Measurements from ENCODE around the gene MVB12B.
A peak's percentile ranks its signal among the peaks of the same experiment; 100 is the strongest.

The MVB12B gene

DNA sequence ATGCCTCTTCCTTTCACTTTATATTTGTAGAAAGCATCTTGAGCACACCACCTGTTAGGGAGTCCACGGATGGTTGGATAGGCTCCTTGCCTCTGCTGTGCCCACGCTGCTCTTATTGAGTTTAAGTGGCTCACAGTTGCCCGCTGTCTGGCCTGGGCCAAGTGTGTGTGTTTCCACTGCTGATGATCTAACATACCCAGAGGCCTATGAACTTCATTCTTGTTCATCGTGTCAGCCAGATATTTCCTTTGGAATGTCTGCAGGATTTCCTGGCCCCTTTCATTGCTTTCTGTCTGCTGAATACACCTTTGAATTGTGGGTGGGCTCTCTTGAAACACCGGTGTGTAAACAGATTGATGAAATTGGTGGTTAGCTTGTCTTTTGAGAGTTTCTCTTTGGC lies 46.6 kb downstream of the MVB12B start:
- Histone ChIP-seq H2AFZ (ENCODE audit: low read depth, low read length) (no peak overlapping the region), H3K36me3 (replicated peaks; ENCODE audit: low read depth, low read length) (no peaks in the 10 kb centered on the region), H3K9ac (ENCODE audit: low read length) (no peak overlapping the region), H3K4me3 (ENCODE audit: low read length) (peak overlapping the region; percentile 39), H3K4me1 (ENCODE audit: low read length) (peaks cover 19% of the 10 kb centered on the region), H3K27me3 (ENCODE audit: low read depth, low read length) (peaks cover 41% of the 10 kb centered on the region), H3K4me2 (ENCODE audit: low read length) (peak overlapping the region; percentile 68), H3K9me3 (ENCODE audit: insufficient read depth, low read length) (no peaks in the 10 kb centered on the region), H3K79me2 (ENCODE audit: low read length) (no peaks in the 10 kb centered on the region), H3K27ac (ENCODE audit: low read length) (no peak overlapping the region), H4K20me1 (ENCODE audit: insufficient read depth, low read length) (peaks cover 14% of the 10 kb centered on the region; the same call in 1 of the 2 replicates)
- TF ChIP-seq EZH2phosphoT487 (IDR thresholded peaks at IDR 0.05; ENCODE audit: low read depth), result no peak
- TF ChIP-seq, protein P1, sequence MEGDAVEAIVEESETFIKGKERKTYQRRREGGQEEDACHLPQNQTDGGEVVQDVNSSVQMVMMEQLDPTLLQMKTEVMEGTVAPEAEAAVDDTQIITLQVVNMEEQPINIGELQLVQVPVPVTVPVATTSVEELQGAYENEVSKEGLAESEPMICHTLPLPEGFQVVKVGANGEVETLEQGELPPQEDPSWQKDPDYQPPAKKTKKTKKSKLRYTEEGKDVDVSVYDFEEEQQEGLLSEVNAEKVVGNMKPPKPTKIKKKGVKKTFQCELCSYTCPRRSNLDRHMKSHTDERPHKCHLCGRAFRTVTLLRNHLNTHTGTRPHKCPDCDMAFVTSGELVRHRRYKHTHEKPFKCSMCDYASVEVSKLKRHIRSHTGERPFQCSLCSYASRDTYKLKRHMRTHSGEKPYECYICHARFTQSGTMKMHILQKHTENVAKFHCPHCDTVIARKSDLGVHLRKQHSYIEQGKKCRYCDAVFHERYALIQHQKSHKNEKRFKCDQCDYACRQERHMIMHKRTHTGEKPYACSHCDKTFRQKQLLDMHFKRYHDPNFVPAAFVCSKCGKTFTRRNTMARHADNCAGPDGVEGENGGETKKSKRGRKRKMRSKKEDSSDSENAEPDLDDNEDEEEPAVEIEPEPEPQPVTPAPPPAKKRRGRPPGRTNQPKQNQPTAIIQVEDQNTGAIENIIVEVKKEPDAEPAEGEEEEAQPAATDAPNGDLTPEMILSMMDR (IDR thresholded peaks at IDR 0.05; ENCODE audit: low read depth, low read length), result no peak

DNA sequence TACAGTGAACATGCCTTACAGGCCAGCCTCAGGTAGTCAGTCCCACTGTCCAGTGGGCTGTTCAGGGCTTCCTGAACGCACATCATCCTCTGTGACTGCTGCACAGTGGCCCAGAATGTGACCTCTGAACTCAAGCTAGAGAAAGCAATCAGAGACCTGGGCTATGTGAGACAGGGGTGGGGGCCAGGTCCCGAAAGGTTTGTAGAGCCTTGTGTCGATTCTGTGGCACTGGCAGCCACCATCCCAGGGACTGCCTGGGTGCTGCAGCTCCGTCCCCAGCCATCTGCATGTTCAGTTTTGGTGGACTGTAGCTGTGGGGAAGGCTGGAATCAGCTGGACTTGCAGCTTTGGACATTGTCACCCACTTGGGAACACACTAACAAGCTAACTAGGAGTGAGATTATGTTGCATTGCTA lies 47.7 kb downstream of the MVB12B start:
- peaks cover 14% of the 10 kb centered on the region; the same call in 1 of the 2 replicates for H4K20me1 ChIP-seq (ENCODE audit: insufficient read depth, low read length)

DNA sequence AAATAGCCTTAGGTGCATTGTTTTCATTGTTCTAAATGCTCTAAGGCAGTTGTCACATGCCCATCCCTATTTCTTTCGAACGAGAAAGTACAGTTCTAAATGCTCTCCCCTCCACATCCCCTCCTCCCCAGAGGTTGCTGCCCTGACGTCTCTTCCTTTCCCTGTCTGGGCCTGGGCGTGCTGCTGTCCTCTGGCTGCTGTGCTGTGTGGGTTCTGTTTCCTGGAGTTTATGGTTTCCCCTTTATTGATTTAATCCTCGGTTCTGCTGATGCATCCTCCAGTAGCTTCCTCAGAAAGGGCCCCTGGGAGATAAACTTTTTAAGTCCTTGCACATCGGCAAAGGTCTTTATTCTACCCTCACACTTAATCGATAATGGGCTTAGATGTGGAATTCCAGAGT lies 48.8 kb downstream of the MVB12B start:
- H3K4me2 ChIP-seq (ENCODE audit: low read length), result no peak overlapping the region
- H3K27ac ChIP-seq (ENCODE audit: low read length), result no peak overlapping the region

More for the DNA sequence above, 47.7 kb downstream of the MVB12B start:
- Histone ChIP-seq H3K27me3 (ENCODE audit: low read depth, low read length) (peaks cover 44% of the 10 kb centered on the region), H2AFZ (ENCODE audit: low read depth, low read length) (no peak overlapping the region), H3K9ac (ENCODE audit: low read length) (no peak overlapping the region), H3K4me1 (ENCODE audit: low read length) (peaks cover 19% of the 10 kb centered on the region), H3K4me3 (ENCODE audit: low read length) (no peak overlapping the region), H3K4me2 (ENCODE audit: low read length) (no peak overlapping the region), H3K79me2 (ENCODE audit: low read length) (no peaks in the 10 kb centered on the region), H3K36me3 (replicated peaks; ENCODE audit: low read depth, low read length) (no peaks in the 10 kb centered on the region), H3K9me3 (ENCODE audit: insufficient read depth, low read length) (no peaks in the 10 kb centered on the region), H3K27ac (ENCODE audit: low read length) (no peak overlapping the region)
- no peak for TF ChIP-seq EZH2phosphoT487 (IDR thresholded peaks at IDR 0.05; ENCODE audit: low read depth)
- TF ChIP-seq, protein P1 (IDR thresholded peaks at IDR 0.05; ENCODE audit: low read depth, low read length), result no peak

DNA sequence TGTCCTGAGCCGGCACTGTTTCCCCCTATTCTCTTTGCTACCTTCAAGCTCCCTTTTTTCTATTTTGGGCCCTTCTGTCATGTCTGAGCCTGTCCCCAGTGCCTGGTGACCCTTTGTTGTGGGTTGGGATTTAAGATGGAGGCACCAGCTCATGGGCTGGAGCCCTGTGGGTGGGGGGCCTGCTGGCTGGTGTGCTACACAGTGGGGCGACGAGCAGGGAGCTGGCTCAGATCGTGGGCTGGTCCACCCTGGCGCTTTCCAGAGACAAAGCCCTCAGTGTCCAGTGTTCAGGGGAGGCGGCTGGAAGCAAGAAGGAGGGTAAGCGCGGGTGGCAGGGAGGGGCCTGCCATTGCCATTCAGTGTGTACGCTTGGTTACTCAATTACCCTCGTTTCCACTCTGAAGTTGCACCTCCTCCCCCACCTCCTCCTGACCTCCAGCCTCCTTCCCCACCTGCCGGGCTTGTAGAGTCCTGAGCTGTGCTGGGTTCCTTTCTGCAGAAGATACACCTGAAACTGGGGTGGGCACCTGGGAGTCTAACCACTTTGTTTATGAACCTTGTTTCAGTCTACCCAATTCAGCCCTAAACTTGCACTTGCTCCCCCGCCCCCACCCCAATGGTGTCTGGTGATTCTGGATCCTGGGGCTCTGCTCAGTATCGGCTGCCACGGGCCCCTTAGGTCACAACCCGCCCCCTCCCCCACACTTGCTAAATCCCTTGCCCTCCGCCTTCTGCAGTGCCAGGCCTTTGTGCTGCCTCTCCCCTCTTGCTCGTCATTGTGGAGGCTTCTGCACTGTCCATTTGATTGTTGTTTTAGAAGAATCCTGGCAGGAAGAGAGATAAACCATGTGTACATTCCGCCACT lies 49.9 kb downstream of the MVB12B start:
- Histone ChIP-seq H3K4me3 (ENCODE audit: low read length) (no peak overlapping the region), H3K4me1 (ENCODE audit: low read length) (peaks cover 19% of the 10 kb centered on the region), H3K27me3 (ENCODE audit: low read depth, low read length) (peaks cover 50% of the 10 kb centered on the region), H3K4me2 (ENCODE audit: low read length) (no peak overlapping the region), H3K79me2 (ENCODE audit: low read length) (no peaks in the 10 kb centered on the region), H4K20me1 (ENCODE audit: insufficient read depth, low read length) (peaks cover 14% of the 10 kb centered on the region; the same call in 1 of the 2 replicates), H3K9ac (ENCODE audit: low read length) (no peak overlapping the region), H2AFZ (ENCODE audit: low read depth, low read length) (no peak overlapping the region), H3K36me3 (replicated peaks; ENCODE audit: low read depth, low read length) (no peaks in the 10 kb centered on the region), H3K9me3 (ENCODE audit: insufficient read depth, low read length) (no peaks in the 10 kb centered on the region), H3K27ac (ENCODE audit: low read length) (no peak overlapping the region)
- TF ChIP-seq EZH2phosphoT487 (IDR thresholded peaks at IDR 0.05; ENCODE audit: low read depth), result no peak
- TF ChIP-seq, protein P1 (IDR thresholded peaks at IDR 0.05; ENCODE audit: low read depth, low read length), result no peak

More for the DNA sequence above, 48.8 kb downstream of the MVB12B start:
- Histone ChIP-seq H4K20me1 (ENCODE audit: insufficient read depth, low read length) (peaks cover 14% of the 10 kb centered on the region; the same call in 1 of the 2 replicates), H3K4me1 (ENCODE audit: low read length) (peaks cover 19% of the 10 kb centered on the region), H3K27me3 (ENCODE audit: low read depth, low read length) (peaks cover 49% of the 10 kb centered on the region), H3K36me3 (replicated peaks; ENCODE audit: low read depth, low read length) (no peaks in the 10 kb centered on the region), H3K4me3 (ENCODE audit: low read length) (no peak overlapping the region), H3K9me3 (ENCODE audit: insufficient read depth, low read length) (no peaks in the 10 kb centered on the region), H2AFZ (ENCODE audit: low read depth, low read length) (no peak overlapping the region), H3K79me2 (ENCODE audit: low read length) (no peaks in the 10 kb centered on the region), H3K9ac (ENCODE audit: low read length) (no peak overlapping the region)
- TF ChIP-seq EZH2phosphoT487 (IDR thresholded peaks at IDR 0.05; ENCODE audit: low read depth), result no peak
- TF ChIP-seq, protein P1 (IDR thresholded peaks at IDR 0.05; ENCODE audit: low read depth, low read length), result no peak

Data from OCI-LY3 (cell line).